Activated naive CD4-positive, alpha-beta T cell treated with anti-CD3 and anti-CD28 coated beads for 36 hours (primary cell): Measurements from ENCODE around the gene FAM136A. TPM values are rescaled to one million over a fixed set of nuclear protein-coding genes. Genes with fewer than 3 reads are reported as not detected.
"Not testable (repeated sequence)": the region's sequence is repeated elsewhere in the genome, so short reads cannot be mapped to it uniquely, and the experiment has no call there.

Source experiments
- CTCF ChIA-PET: fragments of 350-600 bp; sonication (Branson Sonifier 250); formaldehyde crosslinking; loops from one replicate; lab custom pipeline; 2021; ENCODE audit warnings: antibody characterized with exemption; lab: Charles Lee
- DNase-seq: peaks from one replicate; pipeline ENCODE4 v3.0.0-alpha.2; 2020
- H3K27ac Mint-ChIP-seq: one replicate; pipeline ENCODE4 v1.8.0; 2021; ENCODE audit warnings: mild to moderate bottlenecking, mixed read lengths
- H3K27me3 Mint-ChIP-seq: one replicate; pipeline ENCODE4 v1.8.0; 2021; ENCODE audit warnings: low read depth, mixed read lengths
- H3K36me3 Mint-ChIP-seq: one replicate; pipeline ENCODE4 v1.8.0; 2021; ENCODE audit warnings: low read depth, mixed read lengths
- H3K4me1 Mint-ChIP-seq: one replicate; pipeline ENCODE4 v1.8.0; 2021; ENCODE audit warnings: low read depth, mixed read lengths
- H3K4me3 Mint-ChIP-seq: one replicate; pipeline ENCODE4 v1.8.0; 2021; ENCODE audit warnings: mild to moderate bottlenecking, moderate library complexity, mixed read lengths
- H3K9me3 Mint-ChIP-seq: one replicate; pipeline ENCODE4 v1.8.0; 2021; ENCODE audit warnings: mixed read lengths
- intact Hi-C: fragments of 100-400 bp; cut with micrococcal nuclease; formaldehyde crosslinking; loops from one replicate; pipeline ENCODE4 v1.15.1; 2023
- total RNA-seq, 2 experiments: library from RNA; stranded (reverse); gene quantifications; one replicate each; pipeline ENCODE4 v1.2.3, GENCODE V29; 2021

The FAM136A gene
- total RNA-seq, 2 experiments from 2014 or later: 41.9 to 44.0 TPM

GRCh38 chr2:70283500-70284191 is 18.2 kb downstream of the FAM136A start:
- H3K4me1 Mint-ChIP-seq: peaks cover 33% of the 10 kb centered on the region
- H3K4me3 Mint-ChIP-seq: no peak overlapping the region
- no peak overlapping the region for H3K27ac Mint-ChIP-seq
- no peak for DNase-seq
- H3K36me3 Mint-ChIP-seq: peaks cover 56% of the 10 kb centered on the region
- intact Hi-C loops: no loop called here
- CTCF ChIA-PET: interaction anchor here (0.6 to 1.3 kb wide), 3 partner anchors 26 to 31 kb away, joined by 3 to 5 read pairs (median 4); partner anchors contain the start of gene PCYOX1
- H3K27me3 Mint-ChIP-seq: no peaks in the 10 kb centered on the region
- no peaks in the 10 kb centered on the region for H3K9me3 Mint-ChIP-seq

GRCh38 chr2:70282439-70282838 is 19.4 kb downstream of the FAM136A start:
- DNase-seq: no peak
- Mint-ChIP-seq H3K4me3 (no peak overlapping the region), H3K36me3 (peaks cover 47% of the 10 kb centered on the region), H3K27ac (peak overlapping the region; percentile 33), H3K4me1 (peaks cover 29% of the 10 kb centered on the region), H3K9me3 (no peaks in the 10 kb centered on the region), H3K27me3 (no peaks in the 10 kb centered on the region)
- CTCF ChIA-PET: no interaction called here
- intact Hi-C loops: no loop called here

- Mint-ChIP-seq H3K27me3 (no peaks in the 10 kb centered on the region), H3K36me3 (peaks cover 33% of the 10 kb centered on the region), H3K4me3 (no peak overlapping the region), H3K4me1 (peaks cover 11% of the 10 kb centered on the region), H3K27ac (no peak overlapping the region), H3K9me3 (no peaks in the 10 kb centered on the region)
- intact Hi-C loops: no loop called here
- CTCF ChIA-PET: interaction anchor here (0.6 to 1.2 kb wide), 2 partner anchors 20 to 99 kb away, joined by 3 to 4 read pairs; no protein-coding TSS in a partner anchor
- DNase-seq: no peak
Observed at GRCh38 chr2:70280242-70280798, 21.5 kb downstream of the FAM136A start.

- intact Hi-C loops: no loop called here
- Mint-ChIP-seq H3K27ac (no peak overlapping the region), H3K9me3 (no peaks in the 10 kb centered on the region), H3K27me3 (no peaks in the 10 kb centered on the region), H3K36me3 (peaks cover 19% of the 10 kb centered on the region), H3K4me1 (peaks cover 5% of the 10 kb centered on the region), H3K4me3 (no peak overlapping the region)
- DNase-seq: no peak
- CTCF ChIA-PET: interaction anchor here (0.6 to 1.2 kb wide), 3 partner anchors 11 to 583 kb away, joined by 3 to 4 read pairs (median 3); no protein-coding TSS in a partner anchor
Observed at GRCh38 chr2:70270323-70270722, 31.5 kb downstream of the FAM136A start.

GRCh38 chr2:70269422-70270302 is 32.2 kb downstream of the FAM136A start:
- H3K9me3 Mint-ChIP-seq, H3K27me3 Mint-ChIP-seq, intact Hi-C loops, H3K4me1 Mint-ChIP-seq, H3K4me3 Mint-ChIP-seq, DNase-seq, H3K27ac Mint-ChIP-seq: not testable (repeated sequence)
- CTCF ChIA-PET: interaction anchor here (0.6 to 1.2 kb wide), 3 partner anchors 10 to 357 kb away, joined by 3 read pairs; no protein-coding TSS in a partner anchor
- H3K36me3 Mint-ChIP-seq: peaks cover 19% of the 10 kb centered on the region

- intact Hi-C loops, H3K9me3 Mint-ChIP-seq, H3K27me3 Mint-ChIP-seq, DNase-seq, CTCF ChIA-PET, H3K27ac Mint-ChIP-seq, H3K4me3 Mint-ChIP-seq, H3K4me1 Mint-ChIP-seq: not testable (repeated sequence)
- peaks cover 22% of the 10 kb centered on the region for H3K36me3 Mint-ChIP-seq
Observed at GRCh38 chr2:70266925-70267324, 34.9 kb downstream of the FAM136A start.

- no peak for DNase-seq
- no peak overlapping the region for H3K4me3 Mint-ChIP-seq
- no peaks in the 10 kb centered on the region for H3K27me3 Mint-ChIP-seq
- no peaks in the 10 kb centered on the region for H3K9me3 Mint-ChIP-seq
- no peak overlapping the region for H3K27ac Mint-ChIP-seq
- H3K4me1 Mint-ChIP-seq: peaks cover 41% of the 10 kb centered on the region
- intact Hi-C loops: no loop called here
- CTCF ChIA-PET: no interaction called here
- peaks cover 13% of the 10 kb centered on the region for H3K36me3 Mint-ChIP-seq
Observed at GRCh38 chr2:70261501-70261900, 40.4 kb downstream of the FAM136A start.

GRCh38 chr2:70258532-70258875 is 43.4 kb downstream of the FAM136A start:
- DNase-seq: no peak
- Mint-ChIP-seq H3K27me3 (no peaks in the 10 kb centered on the region), H3K4me1 (peaks cover 34% of the 10 kb centered on the region), H3K4me3 (peak overlapping the region; percentile 91), H3K36me3 (peaks cover 5% of the 10 kb centered on the region), H3K27ac (no peak overlapping the region), H3K9me3 (no peaks in the 10 kb centered on the region)
- intact Hi-C loops: loop anchor here (1.0 kb wide), 2 partner anchors 10 to 35 kb away; partner anchors contain the start of genes SNRPG and TIA1
- CTCF ChIA-PET: interaction anchor here (1.2 to 2.3 kb wide), 3 partner anchors 25 to 46 kb away, joined by 3 to 6 read pairs (median 5); no protein-coding TSS in a partner anchor

- intact Hi-C loops: no loop called here
- Mint-ChIP-seq H3K27me3 (no peaks in the 10 kb centered on the region), H3K4me3 (peak overlapping the region; percentile 21), H3K4me1 (peaks cover 25% of the 10 kb centered on the region), H3K36me3 (peaks cover 2% of the 10 kb centered on the region), H3K27ac (no peak overlapping the region), H3K9me3 (no peaks in the 10 kb centered on the region)
- CTCF ChIA-PET: interaction anchor here (0.6 kb wide), 1 partner anchor 111 kb away, joined by 7 read pairs; no protein-coding TSS in a partner anchor
- DNase-seq: no peak
Observed at GRCh38 chr2:70255637-70256314, 46.1 kb downstream of the FAM136A start.

- Mint-ChIP-seq H3K9me3 (no peaks in the 10 kb centered on the region), H3K36me3 (peaks cover 14% of the 10 kb centered on the region), H3K27ac (no peak overlapping the region), H3K4me1 (peaks cover 15% of the 10 kb centered on the region), H3K4me3 (no peak overlapping the region), H3K27me3 (no peaks in the 10 kb centered on the region)
- intact Hi-C loops: no loop called here
- no peak for DNase-seq
- CTCF ChIA-PET: no interaction called here
Observed at GRCh38 chr2:70250434-70250833, 51.4 kb downstream of the FAM136A start.

- intact Hi-C loops: loop anchor here (1.0 to 5.0 kb wide), 11 partner anchors 10 to 606 kb away; partner anchors contain the start of genes AAK1, GMCL1, PCYOX1 and SNRNP27
- Mint-ChIP-seq H3K27me3 (no peaks in the 10 kb centered on the region), H3K36me3 (peaks cover 14% of the 10 kb centered on the region), H3K4me1 (peaks cover 32% of the 10 kb centered on the region), H3K9me3 (no peaks in the 10 kb centered on the region), H3K27ac (peak within 1 kb of the TSS; percentile 98), H3K4me3 (peak within 1 kb of the TSS; percentile 99)
- peak; percentile 99 for DNase-seq
- CTCF ChIA-PET: interaction anchor here (1.1 kb wide), 1 partner anchor 12 kb away, joined by 3 read pairs; no protein-coding TSS in a partner anchor
Observed at GRCh38 chr2:70248181-70248847, 53.6 kb downstream of the FAM136A start, which contains the start of gene TIA1. Gene TIA1, minus strand, starts transcription at chr2:70248628. Its CDS starts 198 bp downstream, at chr2:70248430.
